Upper lobe of left lung (tissue), 6 donors: ENCODE data around the gene SEC31B. TPM values are rescaled to one million over a fixed set of nuclear protein-coding genes. Genes with fewer than 3 reads are reported as not detected.

Source experiments
- ATAC-seq, 2 donors: fragments of 200-7000 bp; cut with Tn5 transposase; one replicate each; pipeline ENCODE4 v1.9.1; 2022; ENCODE audit warnings: mild to moderate bottlenecking in 2 of 2, moderate library complexity in 2 of 2; ENCODE audit not compliant: low FRiP score in 2 of 2
- DNase-seq, 2 donors: peaks; one replicate each; pipeline ENCODE4 v3.0.0-alpha.2; 2019 to 2020
- H3K27ac ChIP-seq, 4 donors: fragments of 200-600 bp; sonication (generic); one replicate each; pipeline ENCODE4 v1.5.1; 2016 to 2019
- H3K27me3 ChIP-seq, 4 donors: fragments of 200-600 bp; sonication (generic); one replicate each; pipeline ENCODE4 v1.5.1; 2017 to 2019
- H3K36me3 ChIP-seq, 4 donors: fragments of 200-600 bp; sonication (generic); one replicate each; pipeline ENCODE4 v1.5.1; 2016 to 2019
- H3K4me1 ChIP-seq, 4 donors: fragments of 200-600 bp; sonication (generic); one replicate each; pipeline ENCODE4 v1.5.1; 2018 to 2019
- H3K4me3 ChIP-seq, 4 donors: fragments of 200-600 bp; sonication (generic); one replicate each; pipeline ENCODE4 v1.5.1; 2017 to 2019; ENCODE audit warnings: mild to moderate bottlenecking in 2 of 4, moderate library complexity in 1 of 4
- H3K9me3 ChIP-seq, 4 donors: fragments of 200-600 bp; sonication (generic); one replicate each; pipeline ENCODE4 v1.5.1; 2018 to 2019
- CTCF ChIP-seq, 6 experiments: fragments of 450-650 bp in 4 of 6; fragments of 200-600 bp in 2 of 6; sonication (generic) in 2 of 6; IDR thresholded peaks; one replicate each; pipeline ENCODE4 v1.5.1; 2016 to 2019; ENCODE audit warnings: antibody characterized with exemption in 6 of 6
- EP300 ChIP-seq, 4 donors: sonication (generic); formaldehyde crosslinking; IDR thresholded peaks; one replicate each; pipeline ENCODE4 v1.5.1; 2017; ENCODE audit warnings: antibody characterized with exemption in 4 of 4, control low read depth in 2 of 4
- POLR2A ChIP-seq, 4 donors: fragments of 450-650 bp; IDR thresholded peaks; one replicate each; pipeline ENCODE4 v1.5.1; 2016 to 2017; ENCODE audit warnings: antibody characterized with exemption in 4 of 4, mild to moderate bottlenecking in 2 of 4
- POLR2AphosphoS5 ChIP-seq, 2 donors: sonication (generic); formaldehyde crosslinking; IDR thresholded peaks; one replicate each; pipeline ENCODE4 v1.5.1; 2017; ENCODE audit warnings: antibody characterized with exemption in 2 of 2
- WGBS, 2 donors: methylation state at CpG; one replicate each; pipeline ENCODE4 v1.1.5; 2017 to 2018; 5-methylcytosine and 5-hydroxymethylcytosine counted together
- total RNA-seq, 6 donors: library from RNA; depleted of rRNA in 4 of 6; stranded (reverse); fragments of >200 nt in 4 of 6; gene quantifications; one replicate each; pipeline versions ENCODE4 v1.1.0 to v1.2.1, GENCODE V29; 2016 to 2021
- donor health status: DM: no; HTN: no; CAD: no; lungs with moderate emphysema.
- donor health status: DM: no; HTN: yes; CAD: no; lungs with severe emphysema.

SEC31B gene
- total RNA-seq, 6 donors from 2014 or later = 3.6 to 43.0 (median 10.3) TPM

- ATAC-seq (no peak), DNase-seq (no peak)
- Histone ChIP-seq H3K27me3 (peaks cover 0 to 30% (median 15%) of the 10 kb centered on the region in 4 donors), H3K27ac (no peak overlapping the region), H3K9me3 (no peaks in the 10 kb centered on the region), H3K4me3 (no peak overlapping the region), H3K4me1 (peaks cover 7% of the 10 kb centered on the region in 4 donors), H3K36me3 (no peaks in the 10 kb centered on the region)
- 36 to 49% methylated on average over 11 of the region's 11 CpGs for WGBS, 2 donors
- TF ChIP-seq EP300 (IDR thresholded peaks at IDR 0.05) = no peak
- no peak for TF ChIP-seq POLR2AphosphoS5 (IDR thresholded peaks at IDR 0.05)
- no peak for TF ChIP-seq CTCF (IDR thresholded peaks at IDR 0.05)
- no peak for TF ChIP-seq POLR2A (IDR thresholded peaks at IDR 0.05)
These were observed 47.6 kb upstream of the SEC31B start for GRCh38 chr10:100567249-100567648.

GRCh38 chr10:100566561-100566960 lies 46.9 kb upstream of the SEC31B start:
- WGBS, 2 donors = 44 to 63% methylated on average over 3 of the region's 3 CpGs
- H3K27ac ChIP-seq = no peak overlapping the region
- ATAC-seq (no peak), DNase-seq (no peak)
- peaks cover 13 to 14% (median 13%) of the 10 kb centered on the region in 4 donors for H3K4me1 ChIP-seq
- H3K9me3 ChIP-seq = no peaks in the 10 kb centered on the region
- no peaks in the 10 kb centered on the region for H3K36me3 ChIP-seq
- H3K4me3 ChIP-seq = no peak overlapping the region
- peaks cover 0 to 34% (median 19%) of the 10 kb centered on the region in 4 donors for H3K27me3 ChIP-seq
- TF ChIP-seq POLR2AphosphoS5 (IDR thresholded peaks at IDR 0.05) (no peak), EP300 (IDR thresholded peaks at IDR 0.05) (no peak), POLR2A (IDR thresholded peaks at IDR 0.05) (no peak), CTCF (IDR thresholded peaks at IDR 0.05) (no peak)

GRCh38 chr10:100565206-100565985 lies 45.7 kb upstream of the SEC31B start:
- ATAC-seq = no peak
- Histone ChIP-seq H3K9me3 (no peaks in the 10 kb centered on the region), H3K36me3 (no peaks in the 10 kb centered on the region), H3K27me3 (peaks cover 0 to 34% (median 19%) of the 10 kb centered on the region in 4 donors), H3K4me3 (no peak overlapping the region), H3K4me1 (peaks cover 13 to 16% (median 14%) of the 10 kb centered on the region in 4 donors), H3K27ac (no peak overlapping the region)
- WGBS, 2 donors = 65 to 69% methylated on average over 8 to 9 of the region's 9 CpGs
- no peak for DNase-seq
- TF ChIP-seq EP300 (IDR thresholded peaks at IDR 0.05) = no peak
- no peak for TF ChIP-seq CTCF (IDR thresholded peaks at IDR 0.05)
- TF ChIP-seq POLR2A (IDR thresholded peaks at IDR 0.05) = no peak
- no peak for TF ChIP-seq POLR2AphosphoS5 (IDR thresholded peaks at IDR 0.05)

GRCh38 chr10:100562008-100562672 lies 42.5 kb upstream of the SEC31B start:
- Histone ChIP-seq H3K36me3 (no peaks in the 10 kb centered on the region), H3K4me3 (peak overlapping the region in 1 of 4 donors; percentile 21), H3K4me1 (peaks cover 13 to 16% (median 14%) of the 10 kb centered on the region in 4 donors), H3K27ac (no peak overlapping the region), H3K9me3 (no peaks in the 10 kb centered on the region), H3K27me3 (peaks cover 0 to 25% (median 11%) of the 10 kb centered on the region in 4 donors)
- 13 to 23% methylated on average over 11 to 26 of the region's 62 CpGs for WGBS, 2 donors
- TF ChIP-seq CTCF (IDR thresholded peaks at IDR 0.05) = peak; percentile 52 to 95 (median 82)
- no peak for TF ChIP-seq EP300 (IDR thresholded peaks at IDR 0.05)
- ATAC-seq = peak; percentile 78 to 86
- peak; percentile 67 to 93 for DNase-seq
